GM18868 (cell line): ENCODE results near the gene ATXN7L2.

Experiments used
- ATAC-seq: cut with Tn5 transposase; IDR thresholded peaks from one replicate; pipeline ENCODE4 v1.9.1; 2021; ENCODE audit warnings: mild to moderate bottlenecking, moderate library complexity; ENCODE audit not compliant: unreplicated experiment

Gene ATXN7L2

GRCh38 chr1:109541102-109541501 is 57.4 kb downstream of the ATXN7L2 start:
- no peak for ATAC-seq
